Measurements from ENCODE around the gene RGS6. TPM values are rescaled to one million over a fixed set of nuclear protein-coding genes. Genes with fewer than 3 reads are reported as not detected.

Gene RGS6
- total RNA-seq, 2 donors from 2014 or later: 0.43 to 0.78 TPM

- ATAC-seq (no peak), DNase-seq (no peak)
- intact Hi-C loops (cut with DNase I, micrococcal nuclease): no loop called here
Observed at GRCh38 chr14:72563676-72564075, 631.4 kb downstream of the RGS6 start.

- ATAC-seq: no peak
- intact Hi-C loops (cut with DNase I, micrococcal nuclease): no loop called here
- DNase-seq: no peak
Observed at GRCh38 chr14:72565149-72565559, 632.9 kb downstream of the RGS6 start.

- ATAC-seq: no peak
- no peak for DNase-seq
- intact Hi-C loops (cut with DNase I, micrococcal nuclease): no loop called here
Observed at GRCh38 chr14:72565917-72566316, 633.7 kb downstream of the RGS6 start.

GRCh38 chr14:72567226-72567625 lies 635.0 kb downstream of the RGS6 start:
- intact Hi-C loops (cut with DNase I, micrococcal nuclease): no loop called here
- ATAC-seq (no peak), DNase-seq (no peak)

- intact Hi-C loops (cut with DNase I, micrococcal nuclease): no loop called here
- ATAC-seq: no peak
- no peak for DNase-seq
Observed at GRCh38 chr14:72568296-72568992, 636.2 kb downstream of the RGS6 start.

GRCh38 chr14:72573725-72574417 lies 641.6 kb downstream of the RGS6 start:
- ATAC-seq: no peak

GRCh38 chr14:72574715-72575114 lies 642.5 kb downstream of the RGS6 start:
- intact Hi-C loops (cut with DNase I, micrococcal nuclease): no loop called here
- ATAC-seq: no peak
- no peak for DNase-seq

More at GRCh38 chr14:72573725-72574417, 641.6 kb downstream of the RGS6 start:
- intact Hi-C loops (cut with DNase I, micrococcal nuclease): no loop called here
- no peak for DNase-seq

GRCh38 chr14:72576258-72576657 lies 644.0 kb downstream of the RGS6 start:
- ATAC-seq: no peak
- intact Hi-C loops (cut with DNase I, micrococcal nuclease): no loop called here
- no peak for DNase-seq

- ATAC-seq: no peak
- no peak for DNase-seq
- intact Hi-C loops (cut with DNase I, micrococcal nuclease): no loop called here
Observed at GRCh38 chr14:72577521-72577920, 645.3 kb downstream of the RGS6 start.

- ATAC-seq: no peak
Observed at GRCh38 chr14:72578514-72578913, 646.3 kb downstream of the RGS6 start.

GRCh38 chr14:72582582-72582981 lies 650.4 kb downstream of the RGS6 start:
- intact Hi-C loops (cut with DNase I, micrococcal nuclease): no loop called here
- ATAC-seq: no peak
- DNase-seq: no peak

More at GRCh38 chr14:72578514-72578913, 646.3 kb downstream of the RGS6 start:
- intact Hi-C loops (cut with DNase I, micrococcal nuclease): no loop called here
- DNase-seq: no peak

GRCh38 chr14:72583316-72584272 lies 651.4 kb downstream of the RGS6 start:
- intact Hi-C loops (cut with DNase I, micrococcal nuclease): no loop called here
- ATAC-seq (no peak), DNase-seq (no peak)

- intact Hi-C loops (cut with DNase I, micrococcal nuclease): no loop called here
- no peak for DNase-seq
- no peak for ATAC-seq
Observed at GRCh38 chr14:72588521-72588920, 656.3 kb downstream of the RGS6 start.

- intact Hi-C loops (cut with DNase I, micrococcal nuclease): no loop called here
- ATAC-seq: no peak
Observed at GRCh38 chr14:72589652-72590051, 657.4 kb downstream of the RGS6 start.

GRCh38 chr14:72590577-72590976 lies 658.3 kb downstream of the RGS6 start:
- ATAC-seq (no peak), DNase-seq (no peak)
- intact Hi-C loops (cut with DNase I, micrococcal nuclease): no loop called here

More at GRCh38 chr14:72589652-72590051, 657.4 kb downstream of the RGS6 start:
- DNase-seq: no peak

GRCh38 chr14:72591391-72591790 lies 659.2 kb downstream of the RGS6 start:
- intact Hi-C loops (cut with DNase I, micrococcal nuclease): no loop called here
- ATAC-seq (no peak), DNase-seq (no peak)

- ATAC-seq: no peak
- no peak for DNase-seq
- intact Hi-C loops (cut with DNase I, micrococcal nuclease): no loop called here
Observed at GRCh38 chr14:72594099-72594901, 662.1 kb downstream of the RGS6 start.

- no peak for DNase-seq
- intact Hi-C loops (cut with DNase I, micrococcal nuclease): no loop called here
- ATAC-seq: no peak
Observed at GRCh38 chr14:72595152-72595862, 663.1 kb downstream of the RGS6 start.

Data from left colon (tissue), 2 donors.